HEK293T (cell line): Measurements from ENCODE around the gene CLN5.

ENCODE experiments used
- ARNT ChIP-seq: fragments of 450-650 bp; IDR thresholded peaks from 2 replicates; pipeline ENCODE4 v1.6.1; 2017; ENCODE audit warnings: mild to moderate bottlenecking
- BHLHE40 ChIP-seq: fragments of 450-650 bp; IDR thresholded peaks from 2 replicates; pipeline ENCODE4 v1.6.1; 2016; ENCODE audit warnings: mild to moderate bottlenecking, moderate library complexity, borderline replicate concordance
- CTBP1 ChIP-seq: fragments of 450-650 bp; IDR thresholded peaks from 2 replicates; pipeline ENCODE4 v1.6.1; 2016; ENCODE audit warnings: borderline replicate concordance
- FOXA1 ChIP-seq: fragments of 450-650 bp; IDR thresholded peaks from 2 replicates; pipeline ENCODE4 v1.6.1; 2016; ENCODE audit warnings: mild to moderate bottlenecking
- FOXK2 ChIP-seq: fragments of 450-650 bp; IDR thresholded peaks from 2 replicates; pipeline ENCODE4 v1.6.1; 2016; ENCODE audit warnings: mild to moderate bottlenecking
- FOXM1 ChIP-seq: fragments of 450-650 bp; IDR thresholded peaks from 2 replicates; pipeline ENCODE4 v1.6.1; 2017; ENCODE audit warnings: mild to moderate bottlenecking, borderline replicate concordance
- HDGF ChIP-seq: fragments of 450-650 bp; IDR thresholded peaks from 2 replicates; pipeline ENCODE4 v1.6.1; 2017; ENCODE audit warnings: antibody characterized with exemption, borderline replicate concordance
- LEF1 ChIP-seq: fragments of 450-650 bp; IDR thresholded peaks from 2 replicates; pipeline ENCODE4 v1.6.1; 2017; ENCODE audit warnings: mild to moderate bottlenecking, borderline replicate concordance
- NFRKB ChIP-seq: fragments of 450-650 bp; IDR thresholded peaks from 2 replicates; pipeline ENCODE4 v1.6.1; 2016; ENCODE audit warnings: mild to moderate bottlenecking, moderate library complexity
- SP1 ChIP-seq: fragments of 450-650 bp; IDR thresholded peaks from 2 replicates; pipeline ENCODE4 v1.6.1; 2017
- TF ChIP-seq, protein P1 (sequence below): fragments of 450-650 bp; IDR thresholded peaks from 2 replicates; pipeline ENCODE4 v1.6.1; 2016

DNA sequence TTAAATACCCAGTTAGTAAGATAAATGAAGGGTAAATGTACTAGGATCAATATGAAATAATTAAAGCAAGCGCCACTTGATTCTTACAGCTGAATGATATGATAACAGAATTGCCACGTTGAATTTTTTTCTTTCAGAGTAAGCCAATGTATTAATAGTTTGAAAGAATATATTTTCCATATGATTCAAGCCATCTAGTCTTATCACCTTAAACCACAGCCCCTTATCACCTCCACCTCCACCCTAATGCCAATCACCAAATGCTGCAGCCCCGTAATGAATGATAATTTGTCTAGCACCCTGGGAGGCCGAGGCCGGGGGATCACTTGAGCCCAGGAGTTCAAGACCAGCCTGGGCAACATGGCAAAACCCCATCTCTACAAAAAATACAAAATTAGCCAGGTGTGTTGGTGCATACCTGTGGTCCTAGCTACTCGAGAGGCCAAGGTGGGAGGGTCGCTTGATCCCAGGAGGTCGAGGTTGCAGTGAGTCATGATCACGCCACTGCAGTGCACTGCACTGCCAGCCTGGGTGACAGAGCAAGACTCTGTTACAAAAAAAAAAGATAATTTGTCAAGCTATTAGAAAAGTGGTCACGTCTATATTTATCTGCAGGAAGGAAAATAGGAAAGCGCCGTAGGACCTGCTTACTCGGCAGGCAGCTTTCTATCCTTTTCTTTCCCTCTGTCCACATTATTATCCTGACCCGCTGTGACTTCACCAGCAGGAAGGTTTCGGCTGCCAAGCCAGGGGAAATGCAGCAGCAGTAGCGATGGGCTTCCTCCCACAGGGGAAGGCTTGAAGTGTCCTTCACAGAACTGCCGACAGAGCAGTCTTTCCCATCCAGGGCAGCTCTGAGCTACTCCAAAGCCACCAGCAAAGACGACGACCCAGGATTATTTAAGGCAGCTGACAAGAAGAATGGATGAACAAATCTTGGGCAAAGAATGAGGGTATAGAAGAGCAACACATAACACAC is 19.7 kb upstream of the CLN5 start:
- TF ChIP-seq FOXM1 (no peak), NFRKB (no peak), LEF1 (no peak), CTBP1 (no peak), ARNT (no peak), SP1 (no peak), FOXA1 (no peak), FOXK2 (no peak), HDGF (no peak), BHLHE40 (no peak)
- TF ChIP-seq, protein P1, sequence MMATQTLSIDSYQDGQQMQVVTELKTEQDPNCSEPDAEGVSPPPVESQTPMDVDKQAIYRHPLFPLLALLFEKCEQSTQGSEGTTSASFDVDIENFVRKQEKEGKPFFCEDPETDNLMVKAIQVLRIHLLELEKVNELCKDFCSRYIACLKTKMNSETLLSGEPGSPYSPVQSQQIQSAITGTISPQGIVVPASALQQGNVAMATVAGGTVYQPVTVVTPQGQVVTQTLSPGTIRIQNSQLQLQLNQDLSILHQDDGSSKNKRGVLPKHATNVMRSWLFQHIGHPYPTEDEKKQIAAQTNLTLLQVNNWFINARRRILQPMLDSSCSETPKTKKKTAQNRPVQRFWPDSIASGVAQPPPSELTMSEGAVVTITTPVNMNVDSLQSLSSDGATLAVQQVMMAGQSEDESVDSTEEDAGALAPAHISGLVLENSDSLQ: no peak
